Measurements from ENCODE around the gene OSBPL10.
"Not testable (repeated sequence)": the region's sequence is repeated elsewhere in the genome, so short reads cannot be mapped to it uniquely, and the experiment has no call there.

OSBPL10 gene

GRCh38 chr3:31981206-31982181, at the start of gene OSBPL10, which contains the start of gene ZNF860:
Gene OSBPL10 (minus strand): TSS chr3:31981262. CDS start chr3:31981179, 83 bp downstream.
Gene ZNF860 (plus strand): TSS chr3:31981750. CDS start chr3:31989080, 7,330 bp downstream.
- DNase-seq (ENCODE audit: low read depth), result peak; percentile 8

- DNase-seq (ENCODE audit: low read depth), result no peak
Measured at GRCh38 chr3:32026593-32026992, 45.5 kb upstream of the OSBPL10 start.

GRCh38 chr3:32022947-32023346, 41.9 kb upstream of the OSBPL10 start:
- no peak for DNase-seq (ENCODE audit: low read depth)

GRCh38 chr3:32021748-32022147, 40.7 kb upstream of the OSBPL10 start:
- no peak for DNase-seq (ENCODE audit: low read depth)

GRCh38 chr3:32021155-32021554, 40.1 kb upstream of the OSBPL10 start:
- DNase-seq (ENCODE audit: low read depth), result no peak

GRCh38 chr3:32018757-32019564, 37.9 kb upstream of the OSBPL10 start:
- DNase-seq (ENCODE audit: low read depth), result no peak

GRCh38 chr3:32017286-32017685, 36.2 kb upstream of the OSBPL10 start:
- DNase-seq (ENCODE audit: low read depth), result no peak

- not testable (repeated sequence) for DNase-seq (ENCODE audit: low read depth)
Measured at GRCh38 chr3:32015638-32016037, 34.6 kb upstream of the OSBPL10 start.

- not testable (repeated sequence) for DNase-seq (ENCODE audit: low read depth)
Measured at GRCh38 chr3:32010699-32011098, 29.6 kb upstream of the OSBPL10 start.

- DNase-seq (ENCODE audit: low read depth), result no peak
Measured at GRCh38 chr3:32009957-32010356, 28.9 kb upstream of the OSBPL10 start.

- DNase-seq (ENCODE audit: low read depth), result no peak
Measured at GRCh38 chr3:32009101-32009500, 28.0 kb upstream of the OSBPL10 start.

- no peak for DNase-seq (ENCODE audit: low read depth)
Measured at GRCh38 chr3:32004113-32004765, 23.2 kb upstream of the OSBPL10 start.

GRCh38 chr3:32003380-32003779, 22.3 kb upstream of the OSBPL10 start:
- no peak for DNase-seq (ENCODE audit: low read depth)

GRCh38 chr3:32002561-32003368, 21.7 kb upstream of the OSBPL10 start:
- DNase-seq (ENCODE audit: low read depth), result no peak

GRCh38 chr3:32000877-32001276, 19.8 kb upstream of the OSBPL10 start:
- no peak for DNase-seq (ENCODE audit: low read depth)

- DNase-seq (ENCODE audit: low read depth), result no peak
Measured at GRCh38 chr3:31999907-32000439, 18.9 kb upstream of the OSBPL10 start.

- no peak for DNase-seq (ENCODE audit: low read depth)
Measured at GRCh38 chr3:31997500-31997899, 16.4 kb upstream of the OSBPL10 start.

GRCh38 chr3:31996195-31996594, 15.1 kb upstream of the OSBPL10 start:
- no peak for DNase-seq (ENCODE audit: low read depth)

GRCh38 chr3:31995026-31995425, 14.0 kb upstream of the OSBPL10 start:
- DNase-seq (ENCODE audit: low read depth), result not testable (repeated sequence)

GRCh38 chr3:31993843-31994242, 12.8 kb upstream of the OSBPL10 start:
- DNase-seq (ENCODE audit: low read depth), result no peak

- DNase-seq (ENCODE audit: low read depth), result not testable (repeated sequence)
Measured at GRCh38 chr3:31992995-31993394, 11.9 kb upstream of the OSBPL10 start.
